HL-60 (cell line): Measurements from ENCODE around the gene CEACAM8.

Source experiments
- DNase-seq, 2 experiments: peaks; one replicate each; pipeline ENCODE4 v3.0.0-alpha.2; 2010 to 2020; ENCODE audit warnings: low read depth in 1 of 2, low spot score in 1 of 2
- H3K27ac ChIP-seq: fragments of 250-450 bp; sonication (Bioruptor Pico); replicated peaks from 2 replicates; pipeline ENCODE4 v1.5.1; 2020; ENCODE audit warnings: mild to moderate bottlenecking, moderate library complexity
- H3K27me3 ChIP-seq: fragments of 250-450 bp; sonication (Bioruptor Pico); 2 replicates; pipeline ENCODE4 v1.5.1; 2021; ENCODE audit warnings: mild to moderate bottlenecking, moderate library complexity; ENCODE audit not compliant: insufficient read depth, poor library complexity, severe bottlenecking
- H3K4me3 ChIP-seq: replicated peaks from 2 replicates; pipeline ENCODE4 v1.5.1; 2011; ENCODE audit warnings: mild to moderate bottlenecking, control low read depth, low read length; ENCODE audit not compliant: insufficient read depth
- CTCF ChIP-seq: IDR thresholded peaks from one replicate; pipeline ENCODE4 v1.5.1; 2011; ENCODE audit warnings: low read length, control low read depth, inconsistent platforms; ENCODE audit not compliant: insufficient read depth
- GABPA ChIP-seq: IDR thresholded peaks from 2 replicates; pipeline ENCODE4 v1.6.1; 2012; ENCODE audit warnings: low read depth
- POLR2AphosphoS5 ChIP-seq: IDR thresholded peaks from 2 replicates; pipeline ENCODE4 v1.6.1; 2012; ENCODE audit warnings: low read depth
- REST ChIP-seq: IDR thresholded peaks from 2 replicates; pipeline ENCODE4 v1.6.1; 2012; ENCODE audit warnings: low read depth; ENCODE audit not compliant: insufficient replicate concordance
- SPI1 ChIP-seq: IDR thresholded peaks from 2 replicates; pipeline ENCODE4 v1.6.1; 2012; ENCODE audit warnings: low read depth, mild to moderate bottlenecking, borderline replicate concordance

The CEACAM8 gene

GRCh38 chr19:42589792-42590191, 4.9 kb downstream of the CEACAM8 start:
- no peak for DNase-seq
- Histone ChIP-seq H3K27ac (peak overlapping the region; percentile 47), H3K4me3 (no peak overlapping the region), H3K27me3 (no peaks in the 10 kb centered on the region)
- TF ChIP-seq SPI1 = no peak
- TF ChIP-seq POLR2AphosphoS5 = no peak
- TF ChIP-seq REST = no peak
- TF ChIP-seq GABPA = no peak
- TF ChIP-seq CTCF = no peak

- Histone ChIP-seq H3K27ac (peak overlapping the region; percentile 62), H3K27me3 (no peaks in the 10 kb centered on the region), H3K4me3 (no peak overlapping the region)
- TF ChIP-seq REST (no peak), CTCF (no peak), POLR2AphosphoS5 (no peak), SPI1 (no peak), GABPA (no peak)
- DNase-seq = no peak
Measured at GRCh38 chr19:42584466-42584865, 10.3 kb downstream of the CEACAM8 start.

- no peak for DNase-seq
- Histone ChIP-seq H3K27me3 (no peaks in the 10 kb centered on the region), H3K27ac (no peak overlapping the region), H3K4me3 (no peak overlapping the region)
- TF ChIP-seq SPI1 (no peak), CTCF (no peak), REST (no peak), POLR2AphosphoS5 (no peak), GABPA (no peak)
Measured at GRCh38 chr19:42577016-42577415, 17.7 kb downstream of the CEACAM8 start.
